SK-N-SH (cell line): ENCODE results near the gene SLAIN1.

Experiments used
- POLR2AphosphoS5 ChIP-seq: IDR thresholded peaks from 2 replicates; pipeline ENCODE4 v1.6.1; 2012; ENCODE audit warnings: low read depth, low read length
- TF ChIP-seq, protein P1 (sequence below): fragments of 200-600 bp; sonication (generic); IDR thresholded peaks from 2 replicates; pipeline ENCODE4 v1.6.1; 2017; ENCODE audit warnings: antibody characterized with exemption, mild to moderate bottlenecking, moderate library complexity

DNA sequence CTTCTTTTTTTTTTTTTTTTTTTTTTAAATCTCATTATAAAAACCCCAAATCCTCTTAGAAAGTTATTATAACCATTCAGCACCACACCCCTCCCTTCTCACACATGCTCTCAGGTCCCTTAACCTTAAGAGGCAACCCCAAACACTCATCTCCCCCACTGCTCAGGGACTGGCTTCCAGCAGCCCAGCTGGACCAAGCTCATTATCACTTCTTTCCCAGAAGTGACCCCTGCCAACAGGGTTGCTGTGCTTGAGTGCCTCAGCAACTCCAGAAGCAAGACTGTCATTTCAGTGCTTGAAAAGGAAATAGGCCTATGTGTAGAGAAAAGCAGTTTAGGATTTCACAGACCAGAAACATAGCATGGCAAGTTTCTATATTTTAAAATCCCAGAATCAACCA is 84.3 kb downstream of the SLAIN1 start:
- TF ChIP-seq, protein P1, sequence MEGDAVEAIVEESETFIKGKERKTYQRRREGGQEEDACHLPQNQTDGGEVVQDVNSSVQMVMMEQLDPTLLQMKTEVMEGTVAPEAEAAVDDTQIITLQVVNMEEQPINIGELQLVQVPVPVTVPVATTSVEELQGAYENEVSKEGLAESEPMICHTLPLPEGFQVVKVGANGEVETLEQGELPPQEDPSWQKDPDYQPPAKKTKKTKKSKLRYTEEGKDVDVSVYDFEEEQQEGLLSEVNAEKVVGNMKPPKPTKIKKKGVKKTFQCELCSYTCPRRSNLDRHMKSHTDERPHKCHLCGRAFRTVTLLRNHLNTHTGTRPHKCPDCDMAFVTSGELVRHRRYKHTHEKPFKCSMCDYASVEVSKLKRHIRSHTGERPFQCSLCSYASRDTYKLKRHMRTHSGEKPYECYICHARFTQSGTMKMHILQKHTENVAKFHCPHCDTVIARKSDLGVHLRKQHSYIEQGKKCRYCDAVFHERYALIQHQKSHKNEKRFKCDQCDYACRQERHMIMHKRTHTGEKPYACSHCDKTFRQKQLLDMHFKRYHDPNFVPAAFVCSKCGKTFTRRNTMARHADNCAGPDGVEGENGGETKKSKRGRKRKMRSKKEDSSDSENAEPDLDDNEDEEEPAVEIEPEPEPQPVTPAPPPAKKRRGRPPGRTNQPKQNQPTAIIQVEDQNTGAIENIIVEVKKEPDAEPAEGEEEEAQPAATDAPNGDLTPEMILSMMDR: no peak
- no peak for TF ChIP-seq POLR2AphosphoS5
